Measurements from ENCODE around the gene TRPM5. TPM values are rescaled to one million over a fixed set of nuclear protein-coding genes. Genes with fewer than 3 reads are reported as not detected.

Gene TRPM5
- total and polyA plus RNA-seq, 2 of the 4 experiments (the other 2 are of a cell fraction): not detected

- CTCF ChIA-PET: interaction anchor here (1.0 to 3.3 kb wide), 2 partner anchors 112 to 113 kb away, joined by 3 to 73 read pairs; no protein-coding TSS in a partner anchor
- no peak overlapping the region for H2AK5ac ChIP-seq (ENCODE audit: low read depth, low read length)
Observed at GRCh38 chr11:2417856-2418692, 26.2 kb downstream of the TRPM5 start.

More at GRCh38 chr11:2417856-2418692, 26.2 kb downstream of the TRPM5 start:
- Histone ChIP-seq H3K56ac (ENCODE audit: extremely low read depth, insufficient read depth, low read length) (no peak overlapping the region), H2BK120ac (ENCODE audit: low read depth, low read length) (no peak overlapping the region), H3K9me3 (ENCODE audit: control insufficient read depth, insufficient read depth, low read length) (no peaks in the 10 kb centered on the region), H3K18ac (ENCODE audit: low read depth, low read length) (no peak overlapping the region), H3K36me3 (ENCODE audit: control insufficient read depth, insufficient read depth, low read length) (no peaks in the 10 kb centered on the region), H3K9ac (ENCODE audit: low read depth, low read length) (no peak overlapping the region), H3K14ac (replicated peaks; ENCODE audit: low read depth, low read length) (no peak overlapping the region), H3K4me1 (ENCODE audit: control insufficient read depth, insufficient read depth, low read length) (no peaks in the 10 kb centered on the region), H4K8ac (ENCODE audit: low read depth in 2 of 2, low read length in 2 of 2) (no peak overlapping the region), H3K27ac (ENCODE audit: insufficient read depth, low read length) (no peak overlapping the region), H4K20me1 (ENCODE audit: insufficient read depth, low read length) (no peaks in the 10 kb centered on the region), H4K5ac (ENCODE audit: low read depth, low read length) (no peak overlapping the region), H2BK5ac (ENCODE audit: low read depth, low read length, poor library complexity, severe bottlenecking) (no peak overlapping the region), H3K4ac (ENCODE audit: low read depth, low read length) (no peak overlapping the region), H3K23ac (ENCODE audit: low read depth, low read length) (no peak overlapping the region), H3K27me3 (ENCODE audit: control insufficient read depth, insufficient read depth, low read length) (no peaks in the 10 kb centered on the region; the same call in 1 of the 2 replicates), H2AFZ (replicated peaks; ENCODE audit: low read length, poor library complexity) (peak overlapping the region; percentile 71), H2BK20ac (ENCODE audit: low read depth, low read length) (no peak overlapping the region), H2AK9ac (replicated peaks; ENCODE audit: low read depth, low read length, poor library complexity) (no peak overlapping the region), H3K4me2 (ENCODE audit: low read depth, low read length) (no peak overlapping the region), H3K79me1 (ENCODE audit: low read depth in 1 of 2, low read length in 2 of 2) (no peaks in the 10 kb centered on the region), H4K91ac (ENCODE audit: insufficient read depth, low read depth, low read length) (no peak overlapping the region), H3K9me1 (ENCODE audit: insufficient read depth, low read length) (no peaks in the 10 kb centered on the region), H3K4me3 (ENCODE audit: insufficient read depth, low read depth, low read length) (no peak overlapping the region), H2BK15ac (ENCODE audit: low read depth, low read length) (no peak overlapping the region)
- WGBS, 2 experiments (ENCODE audit: extremely low coverage in 2 of 2, insufficient read length in 1 of 2): 76% methylated on average over 15 of the region's 30 CpGs; no CpG with 5 or more reads in 1 of the 2 experiments
- BruUV-seq (replicated peaks): no TSS peak
- POLR2A ChIA-PET (ENCODE audit: unreplicated experiment): interaction anchor here (0.5 kb wide), 1 partner anchor 40 kb away, joined by 3 read pairs; no protein-coding TSS in a partner anchor
- DNase-seq (no peak), ATAC-seq (ENCODE audit: low read depth) (no peak)
- in situ Hi-C loops (cut with MboI; ENCODE audit: low sequenced_read_pairs) (loop anchor here (5.0 kb wide), 2 partner anchors 106 to 216 kb away; no protein-coding TSS in a partner anchor), intact Hi-C loops (cut with micrococcal nuclease) (no loop called here), dilution Hi-C loops (cut with HindIII; ENCODE audit: low sequenced_read_pairs, unreplicated experiment) (no loop called here)
- TF ChIP-seq, protein P1, sequence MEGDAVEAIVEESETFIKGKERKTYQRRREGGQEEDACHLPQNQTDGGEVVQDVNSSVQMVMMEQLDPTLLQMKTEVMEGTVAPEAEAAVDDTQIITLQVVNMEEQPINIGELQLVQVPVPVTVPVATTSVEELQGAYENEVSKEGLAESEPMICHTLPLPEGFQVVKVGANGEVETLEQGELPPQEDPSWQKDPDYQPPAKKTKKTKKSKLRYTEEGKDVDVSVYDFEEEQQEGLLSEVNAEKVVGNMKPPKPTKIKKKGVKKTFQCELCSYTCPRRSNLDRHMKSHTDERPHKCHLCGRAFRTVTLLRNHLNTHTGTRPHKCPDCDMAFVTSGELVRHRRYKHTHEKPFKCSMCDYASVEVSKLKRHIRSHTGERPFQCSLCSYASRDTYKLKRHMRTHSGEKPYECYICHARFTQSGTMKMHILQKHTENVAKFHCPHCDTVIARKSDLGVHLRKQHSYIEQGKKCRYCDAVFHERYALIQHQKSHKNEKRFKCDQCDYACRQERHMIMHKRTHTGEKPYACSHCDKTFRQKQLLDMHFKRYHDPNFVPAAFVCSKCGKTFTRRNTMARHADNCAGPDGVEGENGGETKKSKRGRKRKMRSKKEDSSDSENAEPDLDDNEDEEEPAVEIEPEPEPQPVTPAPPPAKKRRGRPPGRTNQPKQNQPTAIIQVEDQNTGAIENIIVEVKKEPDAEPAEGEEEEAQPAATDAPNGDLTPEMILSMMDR (conservative IDR thresholded peaks at IDR 0.05; ENCODE audit: low read depth, low read length): no peak
- TF ChIP-seq RAD21 (IDR thresholded peaks at IDR 0.05; ENCODE audit: low read length) (no peak), POLR2A (IDR thresholded peaks at IDR 0.05; ENCODE audit: low read depth, low read length) (no peak), FOS (IDR thresholded peaks at IDR 0.05; ENCODE audit: low read depth, low read length) (no peak), MAZ (IDR thresholded peaks at IDR 0.05; ENCODE audit: borderline replicate concordance, low read depth, low read length) (no peak), RFX5 (IDR thresholded peaks at IDR 0.05; ENCODE audit: low read depth, low read length) (no peak), MAFK (IDR thresholded peaks at IDR 0.05; ENCODE audit: low read depth, low read length) (no peak), CEBPB (IDR thresholded peaks at IDR 0.05; ENCODE audit: low read depth, low read length) (no peak), SMC3 (IDR thresholded peaks at IDR 0.05; ENCODE audit: low read depth, low read length) (no peak), CHD1 (IDR thresholded peaks at IDR 0.05; ENCODE audit: low read depth, low read length) (no peak), NFE2L2 (IDR thresholded peaks at IDR 0.05; ENCODE audit: low read depth, low read length) (no peak)
- TF ChIP-seq, protein P2, sequence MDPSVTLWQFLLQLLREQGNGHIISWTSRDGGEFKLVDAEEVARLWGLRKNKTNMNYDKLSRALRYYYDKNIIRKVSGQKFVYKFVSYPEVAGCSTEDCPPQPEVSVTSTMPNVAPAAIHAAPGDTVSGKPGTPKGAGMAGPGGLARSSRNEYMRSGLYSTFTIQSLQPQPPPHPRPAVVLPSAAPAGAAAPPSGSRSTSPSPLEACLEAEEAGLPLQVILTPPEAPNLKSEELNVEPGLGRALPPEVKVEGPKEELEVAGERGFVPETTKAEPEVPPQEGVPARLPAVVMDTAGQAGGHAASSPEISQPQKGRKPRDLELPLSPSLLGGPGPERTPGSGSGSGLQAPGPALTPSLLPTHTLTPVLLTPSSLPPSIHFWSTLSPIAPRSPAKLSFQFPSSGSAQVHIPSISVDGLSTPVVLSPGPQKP (IDR thresholded peaks at IDR 0.05; ENCODE audit: borderline replicate concordance, low read depth, low read length): no peak
